ENCODE data around the gene PHETA1. TPM values are rescaled to one million over a fixed set of nuclear protein-coding genes. Genes with fewer than 3 reads are reported as not detected.

Gene PHETA1
- total RNA-seq, 1 experiment from 2014 or later, result 10.6 TPM

- H3K36me3 ChIP-seq (ENCODE audit: control insufficient read depth in 1 of 2, insufficient read depth in 2 of 2, low read length in 2 of 2), result no peaks in the 10 kb centered on the region
- H3K9me3 ChIP-seq (ENCODE audit: control insufficient read depth in 1 of 2, insufficient read depth in 1 of 2, low read depth in 1 of 2, low read length in 2 of 2), result no peaks in the 10 kb centered on the region
- H3K9ac ChIP-seq (ENCODE audit: low read length), result no peak overlapping the region
- H3K79me2 ChIP-seq (ENCODE audit: insufficient read depth, low read length), result peaks cover 39% of the 10 kb centered on the region
- H3K4me3 ChIP-seq (replicated peaks in 1 of 2; ENCODE audit: low read depth in 1 of 2, low read length in 2 of 2), result no peak overlapping the region
- TF ChIP-seq RAD21 (IDR thresholded peaks at IDR 0.05; ENCODE audit: low read depth) (no peak), EZH2 (IDR thresholded peaks at IDR 0.05) (no peak), EZH2phosphoT487 (IDR thresholded peaks at IDR 0.05; ENCODE audit: borderline replicate concordance) (no peak), ZNF274 (IDR thresholded peaks at IDR 0.05; ENCODE audit: low read depth, low read length) (no peak), ATF3 (IDR thresholded peaks at IDR 0.05) (no peak), ZFX (IDR thresholded peaks at IDR 0.05) (no peak), ZBTB33 (IDR thresholded peaks at IDR 0.05; ENCODE audit: extremely low read depth, insufficient replicate concordance, low read length) (no peak), POLR2AphosphoS5 (IDR thresholded peaks at IDR 0.05; ENCODE audit: low read depth, low read length) (no peak), JUND (IDR thresholded peaks at IDR 0.05) (no peak), SP1 (IDR thresholded peaks at IDR 0.05; ENCODE audit: low read depth) (no peak), CTCF (IDR thresholded peaks at IDR 0.05 in 2 of 3, conservative IDR thresholded peaks at IDR 0.05 in 1 of 3; ENCODE audit: borderline replicate concordance in 1 of 3, insufficient read depth in 1 of 3, low read depth in 2 of 3, low read length in 2 of 3) (no peak), EGR1 (IDR thresholded peaks at IDR 0.05; ENCODE audit: low read depth) (no peak), YY1 (IDR thresholded peaks at IDR 0.05; ENCODE audit: extremely low read depth, insufficient replicate concordance, low read depth, low read length) (no peak), SRF (IDR thresholded peaks at IDR 0.05; ENCODE audit: low read depth) (no peak), REST (IDR thresholded peaks at IDR 0.05; ENCODE audit: low read depth) (no peak), CBX3 (IDR thresholded peaks at IDR 0.05; ENCODE audit: low read depth) (no peak), ELF1 (IDR thresholded peaks at IDR 0.05; ENCODE audit: borderline replicate concordance, low read depth) (no peak), FOSL1 (IDR thresholded peaks at IDR 0.05; ENCODE audit: low read depth) (no peak), MAX (IDR thresholded peaks at IDR 0.05) (no peak)
- H3K4me2 ChIP-seq (ENCODE audit: low read length), result no peak overlapping the region
- BruUV-seq (replicated peaks), result no TSS peak
- no peaks in the 10 kb centered on the region for H3K27me3 ChIP-seq (ENCODE audit: insufficient read depth, low read length)
- ATAC-seq (no peak), DNase-seq (ENCODE audit: low read depth, low spot score) (no peak)
- RAD21 ChIA-PET (ENCODE audit: low non-redundant PET in 1 of 2, low total read pairs in 2 of 2, uncharacterized antibody in 2 of 2, unreplicated experiment in 2 of 2), result no interaction called here
- no peak overlapping the region for H2AFZ ChIP-seq (ENCODE audit: low read depth, low read length, poor library complexity, severe bottlenecking)
- POLR2A ChIA-PET, result no interaction called here
- H3K27ac ChIP-seq (ENCODE audit: low read depth, low read length), result no peak overlapping the region
- intact Hi-C loops (cut with micrococcal nuclease), result no loop called here
- H4K20me1 ChIP-seq (ENCODE audit: insufficient read depth), result no peaks in the 10 kb centered on the region
- peaks cover 29 to 69% of the 10 kb centered on the region in 2 experiments for H3K4me1 ChIP-seq (ENCODE audit: control insufficient read depth in 1 of 2, insufficient read depth in 2 of 2, low read length in 2 of 2)
- CTCF ChIA-PET, result interaction anchor here (0.8 to 2.6 kb wide), 3 partner anchors 16 to 114 kb away, joined by 3 to 14 read pairs (median 6); no protein-coding TSS in a partner anchor
- no peaks in the 10 kb centered on the region for H3K9me2 ChIP-seq (ENCODE audit: insufficient read depth)
These were observed 43.3 kb upstream of the PHETA1 start for GRCh38 chr12:111412007-111412829.

Measured in HCT116 (cell line).